NCI-H345 (cell line): ENCODE measurements around the gene NFKB1.
"Not testable (repeated sequence)": the region's sequence is repeated elsewhere in the genome, so short reads cannot be mapped to it uniquely, and the experiment has no call there.

Experiments used
- DNase-seq: peaks from one replicate; lab custom pipeline; 2025; lab: John Stamatoyannopoulos, UW

Gene NFKB1

DNA sequence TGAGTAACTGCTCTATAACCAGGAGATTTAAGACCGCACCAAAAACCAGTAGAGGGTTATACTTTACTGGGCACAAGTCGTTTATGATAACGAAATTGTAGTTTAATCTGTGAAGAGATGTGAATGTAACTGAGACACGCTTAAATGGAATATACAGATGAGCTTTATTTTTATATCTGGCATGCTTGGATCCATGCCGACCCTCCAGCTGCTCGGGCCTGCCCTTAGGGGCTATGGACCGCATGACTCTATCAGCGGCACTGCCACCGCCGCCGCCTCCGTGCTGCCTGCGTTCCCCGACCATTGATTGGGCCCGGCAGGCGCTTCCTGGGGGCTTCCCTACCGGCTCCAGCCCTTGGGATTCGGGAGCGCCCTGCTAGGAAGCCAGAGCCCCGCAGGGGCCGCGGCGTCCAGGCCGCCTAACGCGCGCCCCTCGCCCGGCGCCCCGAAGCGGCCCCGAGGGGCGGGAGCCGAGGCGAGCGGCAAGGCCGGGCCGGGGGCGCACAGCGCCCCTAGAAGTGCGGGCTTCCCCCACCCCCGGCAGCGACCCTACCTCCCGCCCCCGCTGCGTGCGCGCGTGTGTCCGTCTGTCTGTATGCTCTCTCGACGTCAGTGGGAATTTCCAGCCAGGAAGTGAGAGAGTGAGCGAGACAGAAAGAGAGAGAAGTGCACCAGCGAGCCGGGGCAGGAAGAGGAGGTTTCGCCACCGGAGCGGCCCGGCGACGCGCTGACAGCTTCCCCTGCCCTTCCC lies at the start of gene NFKB1:
TSS of gene NFKB1 (plus strand) at position 664 of the 751 bp plus-strand sequence. CDS start 24,160 bp downstream, outside the sequence.
- DNase-seq = peak; percentile 27

DNA sequence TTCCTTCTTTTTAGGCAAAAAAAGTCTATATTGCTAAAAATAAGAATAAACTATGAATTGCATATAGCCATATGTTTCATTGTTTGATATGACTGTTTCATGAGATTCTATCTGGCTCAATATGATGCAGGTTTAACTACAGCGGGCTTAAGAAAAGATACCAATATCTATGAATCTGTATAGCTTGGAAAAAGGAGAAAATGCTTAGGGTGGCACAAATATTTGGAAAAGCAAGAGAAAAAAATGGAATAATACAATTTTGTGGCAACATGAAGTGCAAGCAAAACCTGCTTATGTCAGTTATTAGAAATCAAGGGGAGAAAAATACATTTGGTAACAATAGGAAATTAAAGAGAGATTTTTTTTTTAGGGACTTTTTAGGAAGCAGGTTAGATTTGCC lies 48.3 kb upstream of the NFKB1 start:
- no peak for DNase-seq

- no peak for DNase-seq
These were observed 47.3 kb upstream of the NFKB1 start for GRCh38 chr4:102453827-102454226.

DNA sequence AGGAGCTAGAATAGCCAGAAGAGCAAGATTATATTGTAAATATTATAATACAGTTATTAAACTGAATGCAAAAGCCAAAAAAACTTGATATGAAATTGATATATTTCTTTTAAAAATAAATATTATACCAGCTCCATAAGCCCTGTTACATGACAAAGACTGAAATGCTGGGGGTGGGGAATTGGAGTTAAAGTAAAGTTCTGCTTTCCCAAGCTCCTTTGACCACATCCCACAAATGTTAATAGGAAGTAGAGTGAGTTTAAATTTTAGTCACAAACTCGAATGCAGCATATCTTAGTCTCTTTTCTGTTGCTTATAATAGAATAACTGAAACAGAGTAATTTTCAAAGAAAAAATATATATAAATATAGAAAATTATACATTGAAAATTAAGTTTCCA lies 46.9 kb upstream of the NFKB1 start:
- no peak for DNase-seq

DNA sequence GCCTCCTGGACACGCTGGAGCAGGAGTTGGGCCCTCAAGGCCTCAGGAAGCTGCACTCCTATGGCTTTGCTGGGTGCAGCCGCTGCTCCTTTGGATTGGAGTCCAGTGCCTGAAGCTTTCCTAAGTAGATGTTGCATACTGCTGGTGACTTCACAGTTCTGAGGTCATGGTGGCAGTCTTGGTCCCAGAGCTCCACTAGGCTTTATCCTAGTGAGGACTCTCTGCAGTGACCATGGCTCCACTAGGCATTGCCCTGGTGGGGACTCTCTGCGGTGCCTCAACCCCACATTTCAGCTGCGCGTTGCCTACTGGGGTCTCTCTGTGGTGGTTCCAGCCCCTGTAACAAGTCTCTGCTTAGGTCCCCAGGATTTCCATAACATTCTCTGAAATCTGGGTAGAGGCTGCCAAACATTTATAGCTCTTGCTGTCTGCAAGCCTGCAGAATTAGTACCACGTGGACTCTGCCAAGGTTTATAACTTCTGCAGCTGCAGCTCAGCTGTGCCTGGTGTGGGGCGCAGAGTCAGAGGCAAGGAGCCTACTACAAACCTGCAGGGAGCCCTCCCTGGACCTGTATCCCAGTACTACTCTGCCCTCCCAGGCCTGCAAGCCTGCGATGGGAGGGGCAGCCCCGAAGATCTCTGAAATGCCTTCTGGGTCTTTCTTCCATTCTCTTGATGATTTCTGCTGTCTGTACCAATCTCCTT lies 46.0 kb upstream of the NFKB1 start:
- DNase-seq = no peak

DNA sequence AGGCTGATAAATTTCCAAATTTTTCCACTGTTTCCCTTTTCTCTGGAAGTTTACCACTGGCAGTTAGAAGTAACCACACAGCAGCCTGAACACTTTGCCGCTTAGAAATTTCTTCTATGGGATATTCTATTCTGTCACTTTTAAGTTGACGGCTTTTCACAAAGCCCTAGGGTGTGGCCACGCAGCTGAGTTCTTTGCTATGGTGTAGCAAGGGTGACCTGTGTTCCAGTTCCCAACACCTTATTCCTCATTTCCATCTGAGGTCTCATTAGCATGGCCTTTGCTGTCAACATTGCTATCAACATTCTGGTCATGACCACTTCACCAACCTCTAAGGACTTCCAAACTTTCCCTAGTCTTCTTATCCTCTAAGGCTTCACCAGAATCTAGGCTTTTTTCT lies 45.4 kb upstream of the NFKB1 start:
- no peak for DNase-seq

- DNase-seq = no peak
These were observed 34.9 kb upstream of the NFKB1 start for GRCh38 chr4:102466298-102466697.

GRCh38 chr4:102469806-102470205 lies 31.4 kb upstream of the NFKB1 start:
- no peak for DNase-seq

GRCh38 chr4:102472441-102473013 lies 28.6 kb upstream of the NFKB1 start:
- DNase-seq = no peak

- DNase-seq = no peak
These were observed 27.7 kb upstream of the NFKB1 start for GRCh38 chr4:102473476-102473875.

DNA sequence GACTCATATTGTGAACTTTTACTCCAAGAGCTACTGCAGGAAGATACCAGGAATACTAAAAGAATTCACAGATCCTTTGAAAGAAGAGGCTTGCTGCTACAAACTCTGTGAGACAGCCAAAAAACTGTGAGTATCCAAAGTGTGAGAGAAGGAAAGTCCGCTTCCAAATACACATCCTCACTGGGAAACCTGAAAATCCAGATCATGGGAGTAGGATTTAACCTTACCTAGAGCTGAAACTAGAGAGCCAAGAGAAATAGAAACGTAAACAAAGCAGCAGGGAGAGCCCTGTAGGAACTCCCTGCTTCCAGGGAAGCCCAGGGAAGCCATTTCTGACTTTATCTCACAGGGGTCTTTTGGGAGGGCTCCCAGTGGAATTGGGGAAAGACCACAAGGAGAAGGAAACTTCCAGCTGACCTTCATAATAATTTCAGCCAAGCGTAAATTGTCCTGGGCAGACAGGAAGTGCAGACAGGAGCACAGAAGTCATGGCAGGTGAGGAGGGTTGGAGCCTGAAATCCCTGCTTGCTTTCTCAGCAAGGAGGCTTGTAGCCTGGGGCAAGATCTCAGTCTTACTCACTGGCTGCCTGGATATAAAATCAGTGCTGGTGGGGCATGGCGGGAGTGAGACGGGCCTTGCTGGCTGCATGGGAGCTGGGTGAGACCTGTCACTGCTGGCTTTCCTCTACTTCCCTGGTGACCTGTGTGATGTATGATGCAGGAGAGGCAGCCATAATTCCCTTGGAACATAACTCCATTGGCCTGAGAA lies 26.2 kb upstream of the NFKB1 start:
- no peak for DNase-seq

DNA sequence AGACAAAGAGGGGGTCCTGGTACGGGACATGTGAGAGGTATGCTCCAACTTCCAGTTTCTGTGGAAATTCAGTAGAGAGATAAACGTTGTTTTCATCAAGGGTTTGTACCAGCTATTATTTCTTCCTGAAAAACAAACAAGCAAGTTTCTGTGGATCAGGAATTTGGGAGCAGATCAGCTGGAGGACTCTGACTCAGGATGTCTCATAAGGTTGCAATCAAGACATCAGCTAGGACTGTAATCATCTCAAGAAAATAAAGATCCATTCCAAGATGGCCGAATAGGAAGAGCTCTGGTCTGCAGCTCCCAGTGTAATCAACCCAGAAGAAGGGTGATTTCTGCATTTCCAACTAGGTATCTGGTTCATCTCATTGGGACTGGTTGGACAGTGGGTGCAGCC lies 23.5 kb upstream of the NFKB1 start:
- DNase-seq = no peak

DNA sequence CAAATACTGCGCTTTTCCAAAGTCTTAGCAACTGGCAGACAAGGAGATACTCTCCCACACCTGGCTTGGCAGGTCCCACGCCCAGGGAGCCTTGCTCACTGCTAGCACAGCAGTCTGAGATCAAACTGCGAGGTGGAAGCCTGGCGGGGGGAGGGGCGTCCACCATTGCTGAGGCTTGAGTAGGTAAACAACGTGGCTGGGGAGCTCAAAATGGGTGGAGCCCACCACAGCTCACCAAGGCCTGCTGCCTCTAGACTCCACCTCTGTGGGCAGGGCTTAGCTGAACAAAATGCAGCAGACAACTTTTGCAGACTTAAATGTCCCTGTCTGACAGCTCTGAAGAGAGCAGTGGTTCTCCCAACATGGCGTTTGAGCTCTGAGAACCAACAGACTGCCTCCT lies 23.0 kb upstream of the NFKB1 start:
- DNase-seq = no peak

DNA sequence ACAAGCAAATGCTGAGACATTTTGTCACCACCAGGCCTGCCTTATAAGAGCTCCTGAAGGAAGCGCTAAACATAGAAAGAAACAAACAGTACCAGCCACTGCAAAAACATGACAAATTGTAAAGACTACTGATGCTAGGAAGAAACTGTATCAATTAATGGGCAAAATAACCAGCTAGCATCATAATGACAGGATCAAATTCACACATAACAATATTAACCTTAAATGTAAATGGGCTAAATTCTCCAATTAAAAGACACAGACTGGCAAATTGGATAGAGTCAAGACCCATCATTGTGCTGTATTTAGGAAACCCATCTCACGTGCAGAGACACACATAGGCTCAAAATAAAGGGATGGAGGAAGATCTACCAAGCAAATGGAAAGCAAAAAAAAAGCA lies 21.3 kb upstream of the NFKB1 start:
- DNase-seq = not testable (repeated sequence)

DNA sequence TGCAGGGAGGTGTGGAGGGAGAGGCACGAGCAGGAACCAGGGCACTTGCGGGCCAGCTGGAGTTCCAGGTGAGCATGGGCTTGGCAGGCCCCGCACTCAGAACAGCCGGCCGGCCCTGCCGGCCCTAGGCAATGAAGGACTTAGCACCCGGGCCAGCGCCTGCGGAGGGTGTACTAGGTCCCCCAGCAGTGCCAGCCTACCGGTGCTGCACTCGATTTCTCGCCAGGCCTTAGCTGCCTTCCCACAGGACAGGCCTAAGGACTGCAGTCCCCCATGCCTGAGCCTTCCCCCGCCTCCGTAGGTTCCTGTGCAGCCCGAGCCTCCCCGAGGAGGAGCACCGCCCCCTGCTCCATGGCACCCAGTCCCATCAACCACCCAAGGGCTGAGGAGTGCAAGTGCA lies 18.0 kb upstream of the NFKB1 start:
- DNase-seq = no peak

DNA sequence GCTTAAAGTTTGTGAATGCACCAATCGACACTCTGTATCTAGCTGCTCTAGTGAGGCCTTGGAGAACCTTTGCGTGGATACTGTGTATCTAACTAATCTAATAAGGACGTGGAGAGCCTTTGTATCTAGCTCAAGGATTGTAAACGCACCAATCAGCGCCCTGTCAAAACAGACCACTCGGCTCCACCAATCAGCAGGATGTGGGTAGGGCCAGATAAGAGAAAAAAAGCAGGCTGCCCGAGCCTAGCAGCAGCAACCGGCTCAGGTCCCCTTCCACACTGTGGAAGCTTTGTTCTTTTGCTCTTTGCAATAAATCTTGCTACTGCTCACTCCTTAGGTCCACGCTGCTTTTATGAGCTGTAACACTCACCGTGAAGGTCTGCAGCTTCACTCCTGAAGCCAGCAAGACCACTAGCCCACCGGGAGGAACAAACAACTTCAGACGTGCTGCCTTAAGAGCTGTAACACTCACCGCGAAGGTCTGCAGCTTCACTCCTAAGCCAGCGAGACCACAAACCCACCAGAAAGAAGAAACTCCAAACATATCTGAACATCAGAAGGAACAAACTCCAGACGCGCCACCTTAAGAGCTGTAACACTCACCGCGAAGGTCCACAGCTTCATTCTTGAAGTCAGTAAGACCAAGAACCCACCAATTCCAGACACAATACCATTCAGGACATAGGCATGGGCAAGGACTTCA lies 17.0 kb upstream of the NFKB1 start:
- not testable (repeated sequence) for DNase-seq

DNA sequence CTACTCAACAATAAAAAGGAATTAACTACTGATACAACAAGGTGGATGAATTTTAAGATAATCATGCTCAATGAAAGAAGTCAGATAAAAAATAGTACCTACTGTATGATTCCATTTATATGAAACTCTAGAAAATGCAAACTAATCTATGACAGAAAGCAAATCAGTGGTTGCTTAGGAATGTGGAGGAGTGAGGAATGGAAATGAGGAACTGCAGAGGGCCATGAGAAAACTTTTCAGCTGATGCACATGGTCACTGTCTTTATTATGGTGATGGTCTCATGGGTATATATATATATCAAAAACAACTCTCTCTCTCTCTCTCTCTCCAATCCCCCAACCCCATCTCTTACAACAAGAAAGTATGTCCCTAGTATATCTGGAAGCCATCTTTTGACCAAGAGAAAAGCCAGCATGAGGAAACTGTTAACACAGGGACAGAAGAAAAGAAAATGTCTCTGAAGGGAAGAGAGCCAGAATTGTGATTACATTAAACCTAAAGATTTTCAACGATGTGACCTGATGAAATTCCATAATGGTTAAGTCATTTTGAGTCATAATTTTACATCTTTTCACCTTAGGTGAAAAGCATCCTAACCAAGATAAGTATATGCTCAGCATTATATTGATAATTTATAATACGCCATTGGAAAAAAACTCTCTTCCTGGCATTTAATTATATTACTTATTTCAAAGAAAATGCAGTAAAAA lies 8.5 kb upstream of the NFKB1 start:
- no peak for DNase-seq

GRCh38 chr4:102493257-102493656 lies 7.9 kb upstream of the NFKB1 start:
- DNase-seq = no peak

DNA sequence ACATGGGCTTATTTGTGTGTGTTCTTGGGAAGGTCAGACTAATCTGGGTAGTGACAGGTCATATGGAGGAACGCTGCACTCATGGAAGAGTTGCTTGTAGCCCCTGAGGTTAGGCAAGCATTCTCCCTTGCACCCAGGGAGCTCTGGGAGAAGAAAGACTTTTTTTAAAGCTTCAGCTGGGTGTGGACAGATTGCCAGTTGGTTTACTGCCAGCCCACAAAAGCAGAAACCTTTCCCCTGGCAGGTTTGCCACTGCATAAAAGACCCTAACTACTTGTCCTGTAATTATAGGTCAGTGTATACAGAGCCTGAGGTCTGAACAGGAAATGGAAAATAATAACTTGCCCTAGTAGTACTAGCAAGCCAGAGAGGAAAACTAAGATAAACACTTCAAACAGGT lies 7.4 kb upstream of the NFKB1 start:
- peak; percentile 28 for DNase-seq

DNA sequence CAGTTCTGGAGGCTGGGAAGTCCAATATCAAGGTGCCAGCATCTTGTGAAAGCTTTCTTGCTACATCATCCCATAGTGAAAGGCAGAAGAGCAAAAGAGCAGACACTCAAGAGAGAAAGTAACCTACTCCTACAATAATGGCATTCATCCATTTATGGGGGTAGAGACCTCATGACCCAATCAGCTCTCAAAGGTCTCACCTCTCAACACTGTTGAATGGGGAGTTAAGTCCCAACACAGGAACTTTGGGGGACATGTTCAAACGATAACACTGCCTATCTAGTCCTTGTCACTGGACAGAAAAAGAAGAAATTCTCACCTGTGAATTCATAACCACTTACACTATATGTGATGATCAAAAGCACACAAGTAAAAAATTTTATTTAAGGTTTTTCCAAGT lies 6.6 kb upstream of the NFKB1 start:
- DNase-seq = no peak

DNA sequence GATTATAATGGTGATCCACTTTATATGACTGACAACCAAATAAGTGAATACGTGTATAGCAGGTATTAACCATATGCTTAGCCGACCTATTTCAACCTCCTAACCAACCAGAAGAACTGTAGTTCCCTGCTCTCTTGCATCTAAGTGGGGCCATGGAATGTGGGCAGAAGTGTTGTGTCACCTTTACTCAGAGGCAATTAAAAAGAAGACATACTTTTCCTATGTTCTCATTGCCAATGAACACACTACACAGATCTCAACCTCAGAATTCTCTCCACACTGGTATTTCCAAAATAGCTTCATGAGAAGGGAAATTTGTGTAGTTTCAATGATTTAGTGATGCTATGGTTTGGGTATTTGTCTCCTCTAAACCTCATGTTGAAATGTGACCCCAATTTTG lies 3.2 kb upstream of the NFKB1 start:
- no peak for DNase-seq
